Left lung (tissue), 14 donors: Measurements from ENCODE around the gene KCTD11. TPM values are rescaled to one million over a fixed set of nuclear protein-coding genes. Genes with fewer than 3 reads are reported as not detected.

ENCODE experiments used
- ATAC-seq: fragments of 200-7000 bp; cut with Tn5 transposase; one replicate; pipeline ENCODE4 v1.9.1; 2020; ENCODE audit warnings: moderate library complexity
- DNase-seq, 4 donors: peaks; one replicate each; pipeline ENCODE4 v3.0.0-alpha.2; 2013 to 2020
- H3K27ac ChIP-seq, 2 donors: fragments of 200-600 bp; sonication (generic) in 1 of 2; one replicate each; pipeline versions ENCODE4 v1.5.0 to v1.8.0; 2020 to 2021
- H3K27me3 ChIP-seq, 2 donors: fragments of 200-600 bp; sonication (generic) in 1 of 2; one replicate each; pipeline versions ENCODE4 v1.5.0 to v1.8.0; 2020 to 2021
- H3K36me3 ChIP-seq, 2 donors: fragments of 200-600 bp; sonication (generic) in 1 of 2; one replicate each; pipeline versions ENCODE4 v1.5.0 to v1.8.0; 2020 to 2021
- H3K4me1 ChIP-seq, 2 donors: fragments of 200-600 bp; one replicate each; pipeline ENCODE4 v1.8.0; 2021
- H3K4me3 ChIP-seq, 2 donors: fragments of 200-600 bp; sonication (generic) in 1 of 2; one replicate each; pipeline versions ENCODE4 v1.5.0 to v1.8.0; 2020 to 2021; ENCODE audit warnings: mild to moderate bottlenecking in 1 of 2
- H3K9me3 ChIP-seq, 2 donors: fragments of 200-600 bp; sonication (generic) in 1 of 2; one replicate each; pipeline versions ENCODE4 v1.5.0 to v1.8.0; 2020 to 2021
- CTCF ChIP-seq, 2 donors: fragments of 200-600 bp; sonication (generic) in 1 of 2; IDR thresholded peaks; one replicate each; pipeline versions ENCODE4 v1.5.0 to v1.8.0; 2021; ENCODE audit warnings: antibody characterized with exemption in 2 of 2
- intact Hi-C, 2 donors: fragments of 100-400 bp; cut with DNase I; formaldehyde crosslinking; loops; one replicate each; pipeline versions ENCODE4 v1.11.2 to v1.14.2; 2022
- long read RNA-seq, 12 donors: library from polyadenylated mRNA in 2 of 12; unstranded in 2 of 12; transcript quantifications; one replicate each; pipeline ENCODE4 v2.0.0 and lab custom pipeline, GENCODE V29; 2019 to 2026
- polyA plus RNA-seq, 6 donors: library from polyadenylated mRNA; unstranded; fragments of 120-200 nt; gene quantifications; one replicate each; pipeline ENCODE4 v1.2.1, GENCODE V29; 2013; ENCODE audit not compliant: insufficient read length in 6 of 6
- total RNA-seq, 2 donors: library from RNA; stranded (reverse); fragmentation: NEBNext Ultra II Directional; extraction: Animal tissue kit (Norgen Biotek cat#: 25700); gene quantifications; one replicate each; pipeline ENCODE4 v1.2.1, GENCODE V29; 2021
- donor health status: DM: no; HTN: yes; CAD: no.
- donor health status: DM: no; HTN: no; CAD: no.

The KCTD11 gene
- total RNA-seq, result 10 to 100 TPM; 10.3 to 10.7 TPM
- 10 to 100 TPM in 3 of 6 donors, 1 to 10 TPM in 3; 8.3 to 13.1 (median 9.9) TPM for polyA plus RNA-seq
- long read RNA-seq, donor 1, transcript KCTD11-202 (1 exons, 3,051 nt), result minor isoform, 6 of 34 reads
- long read RNA-seq, donor 1, transcript KCTD11-201 (1 exons, 2,783 nt), result major isoform, 28 of 34 reads
- long read RNA-seq, donor 1, partial matches to known transcripts, result 0 of 34 reads
- long read RNA-seq, donor 1, other reads (novel, unspliced or antisense), result 0 of 34 reads
- long read RNA-seq, donor 2, transcript KCTD11-202 (1 exons, 3,051 nt), result minor isoform, 6 of 33 reads
- long read RNA-seq, donor 2, transcript KCTD11-201 (1 exons, 2,783 nt), result major isoform, 27 of 33 reads
- long read RNA-seq, donor 2, partial matches to known transcripts, result 0 of 33 reads
- long read RNA-seq, donor 2, other reads (novel, unspliced or antisense), result 0 of 33 reads
- long read RNA-seq, donor 3, transcript KCTD11-201 (1 exons, 2,783 nt), result major isoform, 11 of 13 reads
- long read RNA-seq, donor 3, partial matches to known transcripts, result 0 of 13 reads
- long read RNA-seq, donor 3, other reads (novel, unspliced or antisense), result 0 of 13 reads
- long read RNA-seq, donor 4, partial matches to known transcripts, result 0 of 3 reads
- long read RNA-seq, donor 4, other reads (novel, unspliced or antisense), result 0 of 3 reads
- long read RNA-seq, donor 5, transcript KCTD11-202 (1 exons, 3,051 nt), result minor isoform, 7 of 25 reads
- long read RNA-seq, donor 5, transcript KCTD11-201 (1 exons, 2,783 nt), result major isoform, 18 of 25 reads
- long read RNA-seq, donor 5, partial matches to known transcripts, result 0 of 25 reads
- long read RNA-seq, donor 5, other reads (novel, unspliced or antisense), result 0 of 25 reads
- long read RNA-seq, donor 6, transcript KCTD11-201 (1 exons, 2,783 nt), result major isoform, 15 of 16 reads
- long read RNA-seq, donor 6, partial matches to known transcripts, result 0 of 16 reads
- long read RNA-seq, donor 6, other reads (novel, unspliced or antisense), result 0 of 16 reads
- long read RNA-seq, donor 7, partial matches to known transcripts, result 0 of 4 reads
- long read RNA-seq, donor 7, other reads (novel, unspliced or antisense), result 0 of 4 reads
- long read RNA-seq, donor 8, transcript KCTD11-201 (1 exons, 2,783 nt), result major isoform, 12 of 15 reads
- long read RNA-seq, donor 8, partial matches to known transcripts, result 0 of 15 reads
- long read RNA-seq, donor 8, other reads (novel, unspliced or antisense), result 0 of 15 reads
- long read RNA-seq, donor 9, result 0 reads
- long read RNA-seq, donor 10, result 0 reads
- long read RNA-seq, donor 11, result 0 reads
- long read RNA-seq, donor 12, transcript KCTD11-201 (1 exons, 2,783 nt), result major isoform, 16 of 20 reads
- long read RNA-seq, donor 12, partial matches to known transcripts, result 0 of 20 reads
- long read RNA-seq, donor 12, other reads (novel, unspliced or antisense), result 0 of 20 reads

GRCh38 chr17:7351665-7352502 lies at the start of gene KCTD11:
Gene KCTD11, plus strand, starts transcription at chr17:7352162.
- Histone ChIP-seq H3K4me1 (peaks cover 19 to 58% of the 10 kb centered on the region in 2 donors), H3K4me3 (peak within 1 kb of the TSS; percentile 50 to 90)
- peak; percentile 82 for ATAC-seq

GRCh38 chr17:7304179-7304578 lies 47.8 kb upstream of the KCTD11 start:
- ATAC-seq, result no peak
- TF ChIP-seq CTCF (IDR thresholded peaks at IDR 0.05), result no peak
- no peak for DNase-seq
- intact Hi-C loops, result no loop called here
- peaks cover 0 to 1% of the 10 kb centered on the region in 2 donors for H3K36me3 ChIP-seq
- H3K27ac ChIP-seq, result no peak overlapping the region
- no peaks in the 10 kb centered on the region for H3K9me3 ChIP-seq
- H3K4me1 ChIP-seq, result peaks cover 6 to 11% of the 10 kb centered on the region in 2 donors
- no peaks in the 10 kb centered on the region for H3K27me3 ChIP-seq
- no peak overlapping the region for H3K4me3 ChIP-seq

More at GRCh38 chr17:7351665-7352502, at the start of gene KCTD11:
- intact Hi-C loops, result loop anchor here in 1 of 2 donors (10.0 kb wide), 1 partner anchor 83 kb away; the partner anchor contains the start of genes FGF11 and TMEM102
- peaks cover 0 to 20% of the 10 kb centered on the region in 2 donors for H3K36me3 ChIP-seq
- TF ChIP-seq CTCF (IDR thresholded peaks at IDR 0.05), result no peak
- H3K27ac ChIP-seq, result peak within 1 kb of the TSS; percentile 92 to 97
- no peaks in the 10 kb centered on the region for H3K9me3 ChIP-seq
- peak; percentile 85 to 96 (median 90) for DNase-seq
- H3K27me3 ChIP-seq, result no peaks in the 10 kb centered on the region

GRCh38 chr17:7306911-7307685 lies 44.9 kb upstream of the KCTD11 start, which contains the start of gene EIF5A:
Gene EIF5A, plus strand, starts transcription at chr17:7307628. Its CDS starts 2,008 bp downstream, at chr17:7309636.
- TF ChIP-seq CTCF (IDR thresholded peaks at IDR 0.05), result no peak
- H3K27me3 ChIP-seq, result no peaks in the 10 kb centered on the region
- peaks cover 4 to 30% of the 10 kb centered on the region in 2 donors for H3K36me3 ChIP-seq
- ATAC-seq (peak; percentile 87), DNase-seq (peak; percentile 100)
- peaks cover 17 to 37% of the 10 kb centered on the region in 2 donors for H3K4me1 ChIP-seq
- peak within 1 kb of the TSS; percentile 89 to 97 for H3K4me3 ChIP-seq
- no peaks in the 10 kb centered on the region for H3K9me3 ChIP-seq
- intact Hi-C loops, result no loop called here
- peak within 1 kb of the TSS; percentile 96 for H3K27ac ChIP-seq
